H9 (cell line): ENCODE results near the gene TBC1D17. TPM values are rescaled to one million over a fixed set of nuclear protein-coding genes. Genes with fewer than 3 reads are reported as not detected.

Experiments
- DNase-seq: peaks from one replicate; pipeline ENCODE4 v3.0.0-alpha.2; 2017
- H2AFZ ChIP-seq: one replicate; pipeline ENCODE4 v1.6.1; 2013; ENCODE audit warnings: mild to moderate bottlenecking, low read length, control low read depth, moderate library complexity
- H2AK5ac ChIP-seq: 2 replicates; pipeline ENCODE4 v1.6.1; 2013; ENCODE audit warnings: low read length, control low read depth, mixed read lengths; ENCODE audit not compliant: insufficient read length
- H2BK120ac ChIP-seq: one replicate; pipeline ENCODE4 v1.6.1; 2013; ENCODE audit warnings: low read depth, mild to moderate bottlenecking, low read length, control low read depth, inconsistent platforms; ENCODE audit not compliant: poor library complexity, severe bottlenecking
- H2BK12ac ChIP-seq: 2 replicates; pipeline ENCODE4 v1.6.1; 2013; ENCODE audit warnings: low read length, control low read depth, mixed read lengths, low read depth; ENCODE audit not compliant: insufficient read length
- H2BK15ac ChIP-seq: 2 replicates; pipeline ENCODE4 v1.6.1; 2013; ENCODE audit warnings: low read depth, low read length, control low read depth
- H2BK20ac ChIP-seq: one replicate; pipeline ENCODE4 v1.6.1; 2013; ENCODE audit warnings: low read depth, mild to moderate bottlenecking, low read length, control low read depth, inconsistent platforms; ENCODE audit not compliant: poor library complexity, severe bottlenecking
- H2BK5ac ChIP-seq: 2 replicates; pipeline ENCODE4 v1.6.1; 2013; ENCODE audit warnings: low read length, control low read depth, mixed read lengths; ENCODE audit not compliant: insufficient read length
- H3K14ac ChIP-seq: 2 replicates; pipeline ENCODE4 v1.6.1; 2013; ENCODE audit warnings: low read length, control low read depth; ENCODE audit not compliant: insufficient read depth
- H3K18ac ChIP-seq: 2 replicates; pipeline ENCODE4 v1.6.1; 2013; ENCODE audit warnings: low read depth, mild to moderate bottlenecking, mixed read lengths, low read length, control low read depth; ENCODE audit not compliant: insufficient read length
- H3K23ac ChIP-seq: 2 replicates; pipeline ENCODE4 v1.6.1; 2013; ENCODE audit warnings: low read length, control low read depth, mixed read lengths, low read depth; ENCODE audit not compliant: insufficient read length
- H3K23me2 ChIP-seq: 2 replicates; pipeline ENCODE4 v1.6.1; 2013; ENCODE audit warnings: low read depth, mild to moderate bottlenecking, mixed read lengths, low read length, control low read depth; ENCODE audit not compliant: insufficient read length, poor library complexity, severe bottlenecking
- H3K27ac ChIP-seq: 2 replicates; pipeline ENCODE4 v1.5.1; 2013; ENCODE audit warnings: low read length, control low read depth, mixed read lengths, low read depth; ENCODE audit not compliant: insufficient read length
- H3K27me3 ChIP-seq: 2 replicates; pipeline ENCODE4 v1.6.1; 2013; ENCODE audit warnings: low read length, control low read depth, inconsistent platforms; ENCODE audit not compliant: insufficient read depth
- H3K4ac ChIP-seq: 2 replicates; pipeline ENCODE4 v1.6.1; 2013; ENCODE audit warnings: low read depth, mild to moderate bottlenecking, control low read depth, inconsistent platforms, low read length, moderate library complexity
- H3K4me1 ChIP-seq: 2 replicates; pipeline ENCODE4 v1.6.1; 2013; ENCODE audit warnings: low read length, control low read depth, inconsistent platforms; ENCODE audit not compliant: insufficient read depth
- H3K4me2 ChIP-seq: 2 replicates; pipeline ENCODE4 v1.6.1; 2013; ENCODE audit warnings: low read length, control low read depth, mixed read lengths; ENCODE audit not compliant: insufficient read length, insufficient read depth
- H3K56ac ChIP-seq: 2 replicates; pipeline ENCODE4 v1.6.1; 2013; ENCODE audit warnings: low read depth, mild to moderate bottlenecking, mixed read lengths, low read length, control low read depth; ENCODE audit not compliant: insufficient read length
- H3K79me1 ChIP-seq: 2 replicates; pipeline ENCODE4 v1.6.1; 2013; ENCODE audit warnings: low read depth, mild to moderate bottlenecking, moderate library complexity, low read length, control low read depth, inconsistent platforms; ENCODE audit not compliant: insufficient read depth, poor library complexity, severe bottlenecking
- H3K79me2 ChIP-seq: 2 replicates; pipeline ENCODE4 v1.6.1; 2013; ENCODE audit warnings: low read length, control low read depth, inconsistent platforms; ENCODE audit not compliant: insufficient read depth
- H3K9ac ChIP-seq: 2 replicates; pipeline ENCODE4 v1.6.1; 2013; ENCODE audit warnings: low read length, control low read depth, mixed read lengths; ENCODE audit not compliant: insufficient read length; ENCODE audit errors: extremely low read depth
- H3K9me3 ChIP-seq: one replicate; pipeline ENCODE4 v1.6.1; 2013; ENCODE audit warnings: low read depth, low read length, inconsistent platforms; ENCODE audit not compliant: control insufficient read depth
- H3T11ph ChIP-seq: one replicate; pipeline ENCODE4 v1.6.1; 2013; ENCODE audit warnings: mild to moderate bottlenecking, low read length, control low read depth, inconsistent platforms
- H4K20me1 ChIP-seq: one replicate; pipeline ENCODE4 v1.6.1; 2013; ENCODE audit not compliant: control insufficient read depth, insufficient read length, insufficient read depth
- H4K5ac ChIP-seq: 2 replicates; pipeline ENCODE4 v1.6.1; 2013; ENCODE audit warnings: low read depth, mild to moderate bottlenecking, mixed read lengths, low read length, control low read depth; ENCODE audit not compliant: insufficient read length
- H4K8ac ChIP-seq: replicated peaks from 2 replicates; pipeline ENCODE4 v1.6.1; 2013; ENCODE audit warnings: low read length, control low read depth, mixed read lengths, low read depth; ENCODE audit not compliant: insufficient read length
- H4K91ac ChIP-seq: 2 replicates; pipeline ENCODE4 v1.6.1; 2013; ENCODE audit warnings: low read depth, mild to moderate bottlenecking, moderate library complexity, mixed read lengths, low read length, control low read depth; ENCODE audit not compliant: insufficient read length
- H3K27ac Mint-ChIP-seq, 3 experiments: 2 replicates in 2 of 3; 3 replicates in 1 of 3; pipeline ENCODE4 v1.8.0; 2020 to 2021; ENCODE audit warnings: mixed read lengths in 3 of 3, mild to moderate bottlenecking in 1 of 3, moderate library complexity in 1 of 3
- H3K27me3 Mint-ChIP-seq: 2 replicates; pipeline ENCODE4 v1.8.0; 2021; ENCODE audit warnings: low read depth, mild to moderate bottlenecking, moderate library complexity, mixed read lengths
- H3K36me3 Mint-ChIP-seq, 3 experiments: 2 replicates in 2 of 3; 3 replicates in 1 of 3; pipeline ENCODE4 v1.8.0; 2020 to 2021; ENCODE audit warnings: low read depth in 3 of 3, mixed read lengths in 3 of 3; ENCODE audit not compliant: insufficient read depth in 1 of 3
- H3K4me1 Mint-ChIP-seq, 2 experiments: 2 replicates each; pipeline ENCODE4 v1.8.0; 2020; ENCODE audit warnings: mixed read lengths in 2 of 2
- H3K4me3 Mint-ChIP-seq, 2 experiments: 2 replicates in 1 of 2; 3 replicates in 1 of 2; pipeline ENCODE4 v1.8.0; 2020 to 2021; ENCODE audit warnings: mild to moderate bottlenecking in 2 of 2, mixed read lengths in 2 of 2, moderate library complexity in 1 of 2
- H3K9me3 Mint-ChIP-seq, 2 experiments: 2 replicates in 1 of 2; 3 replicates in 1 of 2; pipeline ENCODE4 v1.8.0; 2020; ENCODE audit warnings: mild to moderate bottlenecking in 2 of 2, mixed read lengths in 2 of 2, moderate library complexity in 1 of 2
- WGBS: extraction: QIAGEN DNeasy Blood & Tissue Kit; methylation state at CpG from one replicate; pipeline ENCODE4 v1.1.7; 2013; ENCODE audit warnings: missing lambda C conversion rate, low lambda C conversion rate, mixed read lengths; ENCODE audit not compliant: insufficient read length; ENCODE audit errors: extremely low coverage; 5-methylcytosine and 5-hydroxymethylcytosine counted together
- total RNA-seq: library from RNA; stranded (reverse); gene quantifications from 2 replicates; pipeline ENCODE4 v1.2.1, GENCODE V29; 2021
- TF ChIP-seq, protein P1 (sequence below): fragments of 200-600 bp; sonication (generic); conservative IDR thresholded peaks from 3 replicates; pipeline ENCODE4 v1.8.0; 2021; ENCODE audit warnings: antibody characterized with exemption, mild to moderate bottlenecking

The TBC1D17 gene
- total RNA-seq, 1 experiment from 2014 or later, result 33.6 TPM

- H3K56ac ChIP-seq, result no peak overlapping the region
- no peak overlapping the region for H3K9ac ChIP-seq
- H4K20me1 ChIP-seq, result peaks cover 3% of the 10 kb centered on the region
- no peak overlapping the region for H3K23ac ChIP-seq
- H2BK120ac ChIP-seq, result no peak overlapping the region
- H2AFZ ChIP-seq, result no peak overlapping the region
- Mint-ChIP-seq H3K36me3 (peaks cover 29 to 85% (median 65%) of the 10 kb centered on the region in 3 experiments), H3K27ac (peak overlapping the region in 2 of 3 experiments; percentile 74 to 84; a peak in 3 of 7 replicates), H3K9me3 (peaks cover 0 to 4% of the 10 kb centered on the region in 2 experiments; a peak in 1 of 5 replicates), H3K4me3 (no peak overlapping the region), H3K4me1 (peaks cover 22 to 40% of the 10 kb centered on the region in 2 experiments), H3K27me3 (peaks cover 3% of the 10 kb centered on the region)
- no CpG with 5 or more reads among the region's 60 CpGs for WGBS
- DNase-seq, result peak; percentile 54
- H2BK20ac ChIP-seq, result no peak overlapping the region
- no peak overlapping the region for H2BK15ac ChIP-seq
- no peaks in the 10 kb centered on the region; the same call in 1 of the 2 replicates for H3K79me2 ChIP-seq
- no peak overlapping the region for H3K4ac ChIP-seq
- H3K79me1 ChIP-seq, result peaks cover 5% of the 10 kb centered on the region
- no peak overlapping the region for H2BK12ac ChIP-seq
- no peak overlapping the region for H3K18ac ChIP-seq
- no peak overlapping the region for H4K5ac ChIP-seq
- H4K91ac ChIP-seq, result no peak overlapping the region
- no peak overlapping the region for H3T11ph ChIP-seq
- H2BK5ac ChIP-seq, result no peak overlapping the region
- no peaks in the 10 kb centered on the region for H3K27me3 ChIP-seq
- H4K8ac ChIP-seq, result no peak overlapping the region
- peaks cover 5% of the 10 kb centered on the region for H3K23me2 ChIP-seq
- H3K27ac ChIP-seq, result no peak overlapping the region
- H2AK5ac ChIP-seq, result no peak overlapping the region
- no peak overlapping the region for H3K4me2 ChIP-seq
- no peaks in the 10 kb centered on the region for H3K9me3 ChIP-seq
- H3K4me1 ChIP-seq, result no peaks in the 10 kb centered on the region
- TF ChIP-seq, protein P1, sequence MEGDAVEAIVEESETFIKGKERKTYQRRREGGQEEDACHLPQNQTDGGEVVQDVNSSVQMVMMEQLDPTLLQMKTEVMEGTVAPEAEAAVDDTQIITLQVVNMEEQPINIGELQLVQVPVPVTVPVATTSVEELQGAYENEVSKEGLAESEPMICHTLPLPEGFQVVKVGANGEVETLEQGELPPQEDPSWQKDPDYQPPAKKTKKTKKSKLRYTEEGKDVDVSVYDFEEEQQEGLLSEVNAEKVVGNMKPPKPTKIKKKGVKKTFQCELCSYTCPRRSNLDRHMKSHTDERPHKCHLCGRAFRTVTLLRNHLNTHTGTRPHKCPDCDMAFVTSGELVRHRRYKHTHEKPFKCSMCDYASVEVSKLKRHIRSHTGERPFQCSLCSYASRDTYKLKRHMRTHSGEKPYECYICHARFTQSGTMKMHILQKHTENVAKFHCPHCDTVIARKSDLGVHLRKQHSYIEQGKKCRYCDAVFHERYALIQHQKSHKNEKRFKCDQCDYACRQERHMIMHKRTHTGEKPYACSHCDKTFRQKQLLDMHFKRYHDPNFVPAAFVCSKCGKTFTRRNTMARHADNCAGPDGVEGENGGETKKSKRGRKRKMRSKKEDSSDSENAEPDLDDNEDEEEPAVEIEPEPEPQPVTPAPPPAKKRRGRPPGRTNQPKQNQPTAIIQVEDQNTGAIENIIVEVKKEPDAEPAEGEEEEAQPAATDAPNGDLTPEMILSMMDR, result no peak
- no peak overlapping the region for H3K14ac ChIP-seq
These were observed 15.7 kb upstream of the TBC1D17 start for GRCh38 chr19:49861541-49862378.
